ENCODE measurements around the gene OSCAR.
"Not testable (repeated sequence)": the region's sequence is repeated elsewhere in the genome, so short reads cannot be mapped to it uniquely, and the experiment has no call there.

Gene OSCAR

DNA sequence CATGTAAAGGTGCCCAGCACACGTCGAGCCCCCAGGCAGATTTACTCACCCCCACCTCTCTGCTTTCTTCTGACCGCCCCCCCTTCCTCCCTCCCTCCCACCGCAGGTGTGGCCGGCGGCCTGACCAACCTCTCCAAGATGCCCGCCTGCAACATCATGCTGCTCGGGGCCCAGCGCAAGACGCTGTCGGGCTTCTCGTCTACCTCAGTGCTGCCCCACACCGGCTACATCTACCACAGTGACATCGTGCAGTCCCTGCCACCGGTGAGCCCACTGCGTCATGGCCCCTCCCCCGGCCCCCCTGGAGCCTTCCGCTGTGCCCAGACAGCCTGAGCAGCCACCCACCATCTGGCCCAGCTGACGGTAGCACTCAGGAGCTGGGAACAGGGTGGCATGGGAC, 23.8 kb upstream of the OSCAR start:
- no peak for DNase-seq

DNA sequence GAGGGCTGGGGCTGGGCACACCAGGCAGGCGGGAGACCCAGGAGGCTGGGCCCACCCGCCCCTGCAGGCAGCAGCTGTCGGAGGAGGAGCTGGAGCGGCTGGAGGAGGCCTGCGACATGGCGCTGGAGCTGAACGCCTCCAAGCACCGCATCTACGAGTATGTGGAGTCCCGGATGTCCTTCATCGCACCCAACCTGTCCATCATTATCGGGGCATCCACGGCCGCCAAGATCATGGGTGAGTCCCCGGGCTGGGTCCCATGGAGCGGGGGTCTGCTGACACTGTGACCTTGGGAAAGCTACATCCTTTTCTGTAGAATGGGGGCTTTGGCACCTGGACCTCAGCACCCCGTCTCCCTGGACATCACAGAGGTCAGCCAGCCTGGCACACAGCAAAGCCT, 23.1 kb upstream of the OSCAR start:
- no peak for DNase-seq

DNA sequence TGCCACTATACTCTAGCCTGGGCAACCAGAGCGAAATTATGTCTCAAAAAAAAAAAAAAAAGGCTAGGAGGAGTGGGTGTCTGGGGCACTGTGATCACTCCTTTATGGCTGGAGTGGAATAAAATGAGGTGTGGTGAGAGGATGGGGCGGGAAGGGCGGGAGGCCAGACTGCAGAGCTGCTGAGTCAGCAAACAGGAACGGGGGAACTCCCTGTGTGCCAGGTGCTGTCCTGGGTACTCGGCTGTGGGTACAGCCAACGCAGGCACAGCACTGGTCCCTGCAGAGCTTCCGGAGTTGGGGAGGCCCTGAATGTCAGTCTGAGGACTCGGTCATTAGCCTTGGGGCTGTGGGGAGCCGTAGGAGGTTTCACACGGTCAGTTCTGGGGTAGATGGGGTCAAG, 20.7 kb upstream of the OSCAR start:
- DNase-seq = no peak

DNA sequence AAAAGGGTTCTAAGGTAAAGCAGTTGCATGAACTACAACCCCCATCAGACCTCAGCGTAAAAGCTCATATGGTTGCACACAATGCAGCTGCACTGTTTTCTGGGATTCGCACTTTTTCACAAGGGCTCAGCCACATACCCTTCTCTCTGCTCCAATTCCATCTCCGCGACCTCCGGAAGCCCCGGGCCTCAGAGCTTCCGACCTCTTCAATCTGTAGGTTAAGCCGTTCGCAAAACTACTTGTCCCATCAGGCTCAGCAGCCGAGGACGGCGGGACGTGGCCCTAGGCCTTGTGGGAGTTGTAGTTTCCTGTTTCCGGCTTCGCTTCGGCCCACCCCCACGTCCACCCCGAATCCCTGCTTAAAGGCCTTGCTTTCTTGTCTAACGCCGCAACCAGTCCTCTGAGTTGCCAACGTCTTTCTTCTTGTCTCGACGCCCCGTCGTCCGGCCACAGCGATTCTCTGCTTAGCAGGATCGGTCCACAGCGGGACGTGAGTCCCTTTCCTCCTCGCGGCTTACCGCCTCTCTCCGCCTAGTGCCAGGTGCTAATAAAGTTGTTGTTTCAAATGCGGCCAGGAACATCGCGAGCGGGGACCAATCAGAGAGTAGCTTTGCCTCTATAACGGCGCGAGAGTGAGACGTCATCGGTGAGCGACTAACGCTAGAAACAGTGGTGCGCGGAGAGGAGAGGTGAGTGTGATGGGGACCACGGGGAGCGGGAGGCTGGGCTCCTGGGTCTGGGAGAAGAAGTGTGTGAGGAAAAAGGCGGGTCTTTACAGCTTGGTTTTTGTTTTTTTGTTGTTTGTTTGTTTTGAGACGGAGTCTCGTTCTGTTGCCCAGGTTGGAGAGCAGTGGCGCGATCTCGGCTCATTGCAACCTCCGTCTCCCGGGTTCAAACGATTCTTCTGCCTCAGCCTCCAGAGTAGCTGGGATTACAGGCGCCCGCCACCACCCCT, 14.8 kb upstream of the OSCAR start, which contains the start of the genes PRPF31 and TFPT:
TSS of gene PRPF31 (plus strand) at position 646 of the 955 bp plus-strand sequence. CDS start 2,525 bp downstream, outside the sequence.
TSS of gene TFPT (minus strand) at position 549 of the 955 bp plus-strand sequence. CDS start at position 161, 388 bp downstream.
- DNase-seq = peak; percentile 94

DNA sequence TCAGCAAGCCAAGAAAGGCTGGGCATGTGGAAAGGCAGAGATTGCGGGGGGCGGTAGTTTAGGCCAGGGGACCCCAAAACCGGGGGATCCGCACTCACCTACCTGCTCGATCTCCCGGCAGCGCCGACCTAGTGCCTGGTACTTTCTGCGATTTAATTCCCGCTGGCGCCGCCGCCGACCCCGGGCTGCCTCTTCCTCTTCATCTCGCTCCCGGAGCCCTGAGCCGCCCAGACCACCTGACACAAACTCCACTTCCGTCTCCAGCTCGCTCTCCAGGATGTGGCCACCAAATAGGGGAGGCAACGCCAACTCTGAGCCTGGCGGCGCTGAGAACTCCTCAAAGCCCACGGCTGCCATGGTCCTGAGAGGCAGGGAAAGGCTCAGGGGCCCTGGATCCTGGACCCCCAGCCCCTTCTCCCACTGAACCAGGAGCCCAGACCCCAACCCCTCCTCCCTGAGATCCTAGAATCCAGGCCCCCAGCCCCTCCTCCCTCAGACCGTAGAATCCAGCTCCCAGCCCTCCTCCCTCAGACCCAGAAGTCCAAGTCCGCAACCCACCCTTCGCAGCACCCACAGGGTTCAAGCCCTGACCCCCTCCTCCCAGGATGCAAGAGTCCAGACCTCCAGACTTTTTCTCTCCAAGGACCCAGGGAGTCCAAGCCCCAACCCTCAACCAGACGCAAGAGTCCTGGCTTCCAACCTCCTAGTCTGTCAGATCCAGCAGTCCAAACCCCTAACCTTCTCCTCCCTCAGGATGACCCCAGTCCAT, 13.9 kb upstream of the OSCAR start:
- DNase-seq = no peak

DNA sequence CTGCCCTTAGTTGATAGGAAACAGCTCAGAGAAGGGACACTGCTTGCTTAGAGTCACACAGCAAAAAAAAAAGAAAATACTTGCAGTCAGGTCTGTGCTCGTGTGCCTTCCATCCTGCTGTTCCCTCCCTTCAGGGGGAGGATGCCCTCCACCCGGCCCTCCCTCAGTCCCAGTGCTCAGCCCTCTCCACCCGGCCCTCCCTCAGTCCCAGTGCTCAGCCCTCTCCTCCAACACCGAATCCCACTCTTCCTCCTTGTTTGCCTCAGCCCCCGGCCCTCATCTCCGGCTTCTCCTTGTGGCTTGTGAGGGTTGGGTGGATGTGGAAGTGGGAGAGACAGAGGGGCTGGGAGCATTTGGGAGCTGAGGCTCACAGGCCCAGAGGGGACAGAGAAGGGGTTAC, 9.0 kb upstream of the OSCAR start:
- DNase-seq = no peak

DNA sequence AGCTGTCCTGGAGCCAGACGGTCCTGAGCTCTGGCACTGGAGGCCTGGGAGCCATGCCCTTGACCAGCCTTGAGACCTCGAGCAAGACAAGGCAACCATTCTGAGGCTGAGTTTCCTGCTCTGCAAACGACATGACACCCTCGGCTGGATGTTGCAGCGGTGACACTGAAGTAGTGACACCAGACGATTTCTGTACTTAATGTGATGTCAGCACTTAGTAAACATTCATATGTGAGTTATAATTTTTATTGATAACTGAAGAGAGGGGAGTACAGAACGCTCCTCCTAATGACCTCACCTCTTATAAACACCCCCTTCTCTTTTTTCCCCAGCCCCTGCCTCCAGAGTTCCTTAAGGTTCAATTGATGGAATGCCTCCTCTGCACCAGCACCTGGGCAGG, 7.9 kb upstream of the OSCAR start:
- DNase-seq = no peak

DNA sequence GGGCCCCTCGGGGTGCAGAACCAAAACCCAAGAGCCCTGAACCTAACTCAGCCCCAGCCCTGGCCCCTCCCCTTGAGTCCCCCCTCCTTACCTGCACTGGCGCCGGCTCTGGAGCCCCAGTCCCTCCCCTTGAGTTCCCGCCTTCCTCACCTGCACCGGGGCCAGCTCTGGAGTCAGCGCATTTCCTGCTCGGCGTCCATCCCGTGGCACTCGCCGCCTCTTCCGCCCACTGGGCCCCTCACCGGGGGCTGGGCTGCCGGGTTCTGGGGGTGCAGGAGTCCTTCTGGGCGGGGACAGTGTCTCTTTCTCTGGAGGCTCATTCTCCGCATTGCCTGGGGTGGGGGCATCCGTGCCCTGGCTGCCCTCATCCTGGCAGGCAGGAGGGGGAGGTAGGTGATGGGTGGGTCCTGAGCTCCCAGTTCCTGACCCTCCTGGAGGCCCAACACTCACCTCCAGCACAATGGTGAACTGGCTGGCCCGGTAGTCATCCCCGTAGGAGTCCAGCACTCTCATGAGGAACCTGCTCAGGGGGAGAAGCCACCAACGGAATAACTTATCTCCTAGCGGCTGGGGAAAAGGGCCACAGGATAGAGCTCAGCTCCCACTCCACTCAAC, 7.4 kb upstream of the OSCAR start:
- no peak for DNase-seq

DNA sequence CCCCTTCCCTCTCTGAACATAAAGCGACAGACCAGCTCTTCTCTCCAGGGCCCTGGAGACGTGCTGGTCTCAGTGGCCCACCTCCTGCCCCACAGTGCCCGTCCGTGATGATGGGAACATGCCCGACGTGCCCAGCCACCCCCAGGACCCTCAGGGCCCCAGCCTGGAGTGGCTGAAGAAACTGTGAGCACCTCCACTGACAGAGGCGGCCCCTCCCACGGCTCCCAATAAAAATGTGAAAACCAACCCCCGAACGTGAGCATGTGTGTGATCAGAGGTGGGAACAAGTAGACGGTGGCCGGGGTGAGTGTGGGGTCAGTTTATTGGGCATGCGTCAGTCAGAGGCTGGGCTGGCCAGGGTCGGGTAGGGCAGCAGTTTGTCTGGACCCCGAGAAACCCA, 6.1 kb upstream of the OSCAR start:
- DNase-seq = no peak

DNA sequence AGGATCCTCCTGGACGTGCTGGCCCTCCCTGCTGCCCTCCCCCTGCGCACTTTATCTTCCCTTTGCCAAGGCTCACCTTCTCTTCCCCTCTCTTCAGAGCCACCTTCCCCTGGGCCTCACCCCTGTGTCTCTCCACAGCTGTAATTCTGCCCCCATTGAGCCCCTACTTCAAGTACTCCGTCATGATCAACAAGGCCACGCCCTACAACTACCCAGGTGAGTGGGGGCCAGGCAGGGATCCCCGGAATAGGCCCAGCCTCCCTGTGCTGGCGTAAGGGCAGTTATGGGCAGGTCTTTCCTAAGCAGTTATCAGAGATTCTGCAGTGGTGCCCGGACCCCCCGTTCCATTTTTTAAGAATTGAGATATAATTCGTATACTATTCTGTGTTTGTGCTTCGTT, 5.2 kb upstream of the OSCAR start:
- DNase-seq = no peak

DNA sequence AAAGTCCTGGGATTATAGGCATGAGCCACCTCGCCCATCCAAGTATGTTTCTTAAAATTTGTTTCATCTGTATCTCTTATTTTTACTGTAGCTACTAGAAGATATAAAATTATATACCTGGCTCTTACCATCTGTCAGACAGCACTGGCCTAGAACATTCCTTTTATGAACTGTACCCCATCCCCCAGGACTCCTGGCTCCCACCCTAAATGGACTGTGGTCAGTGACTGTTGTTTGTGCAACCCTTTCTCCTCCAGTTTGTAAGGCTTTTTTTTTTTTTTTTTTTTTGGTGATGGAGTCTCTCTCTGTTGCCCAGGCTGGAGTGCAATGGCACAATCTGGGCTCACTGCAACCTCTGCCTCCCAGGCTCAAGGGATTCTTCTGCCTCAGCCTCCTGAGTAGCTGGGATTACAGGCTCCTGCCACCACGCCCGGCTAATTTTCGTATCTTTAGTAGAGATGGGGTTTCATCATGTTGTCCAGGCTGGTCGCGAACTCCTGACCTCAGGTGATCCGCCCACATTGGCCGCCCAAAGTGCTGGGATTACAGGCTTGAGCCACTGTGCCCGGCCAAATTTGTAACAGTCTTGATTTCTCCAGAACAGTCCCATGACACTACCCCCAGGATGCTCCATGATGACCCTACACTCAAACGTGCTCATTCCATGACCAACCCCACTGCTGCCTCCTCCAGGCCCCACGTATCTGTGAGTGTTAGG, 4.6 kb upstream of the OSCAR start:
- no peak for DNase-seq

DNA sequence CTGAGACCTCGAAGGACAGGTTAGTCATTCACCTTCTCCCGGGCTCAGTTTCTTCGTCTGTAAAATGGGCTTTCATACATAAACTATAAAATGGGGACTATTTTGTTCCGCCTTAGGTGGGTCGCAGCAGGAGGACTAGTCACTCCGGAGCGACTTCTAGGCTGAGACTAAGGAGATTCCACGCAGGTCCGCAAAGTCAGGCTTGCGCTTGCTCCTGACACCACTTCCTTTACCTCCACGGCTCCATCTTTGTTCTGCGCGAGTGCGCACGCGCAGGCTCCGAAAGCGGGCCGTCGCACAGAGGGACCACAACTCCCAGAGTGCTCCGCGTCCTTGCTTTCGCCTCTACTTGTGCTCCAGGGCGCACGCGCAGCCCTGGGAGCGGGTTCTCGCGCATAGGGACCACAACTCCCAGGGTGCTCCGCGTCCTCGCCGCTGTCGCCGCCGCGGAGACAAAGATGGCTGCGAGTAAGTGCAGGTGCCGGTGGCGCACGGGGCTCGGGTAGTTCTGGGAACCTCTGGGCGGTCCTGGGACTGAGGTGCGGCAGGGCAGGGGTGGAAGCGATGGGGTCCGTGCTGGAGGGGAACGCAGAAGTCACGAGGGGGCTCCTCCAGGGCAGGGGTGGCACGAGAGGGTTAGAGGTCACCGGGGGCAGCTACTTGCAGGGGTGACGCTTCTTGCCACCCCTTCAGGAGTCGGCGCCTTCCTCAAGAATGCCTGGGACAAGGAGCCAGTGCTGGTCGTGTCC, 2.0 kb upstream of the OSCAR start, which contains the start of gene NDUFA3:
TSS of gene NDUFA3 (plus strand) at position 435 of the 749 bp plus-strand sequence. CDS start at position 459, 24 bp downstream.
- DNase-seq = peak; percentile 94

DNA sequence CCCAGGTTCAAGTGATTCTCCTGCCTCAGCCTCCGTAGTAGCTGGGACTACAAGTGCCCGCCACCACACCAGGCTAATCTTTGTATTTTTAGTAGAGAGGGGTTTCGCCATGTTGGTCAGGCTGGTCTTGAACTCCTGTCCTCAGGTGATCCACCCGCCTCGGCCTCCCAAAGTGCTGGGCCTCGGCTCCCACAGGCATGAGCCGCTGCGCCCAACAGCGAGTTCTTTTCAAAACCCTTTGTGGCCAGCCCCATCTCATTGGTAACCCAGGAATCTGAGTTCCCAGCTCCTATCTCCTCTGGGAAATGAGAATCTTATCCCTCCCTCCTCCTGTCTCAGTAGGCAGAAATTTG, 724 bp downstream of the OSCAR start:
- not testable (repeated sequence) for DNase-seq

DNA sequence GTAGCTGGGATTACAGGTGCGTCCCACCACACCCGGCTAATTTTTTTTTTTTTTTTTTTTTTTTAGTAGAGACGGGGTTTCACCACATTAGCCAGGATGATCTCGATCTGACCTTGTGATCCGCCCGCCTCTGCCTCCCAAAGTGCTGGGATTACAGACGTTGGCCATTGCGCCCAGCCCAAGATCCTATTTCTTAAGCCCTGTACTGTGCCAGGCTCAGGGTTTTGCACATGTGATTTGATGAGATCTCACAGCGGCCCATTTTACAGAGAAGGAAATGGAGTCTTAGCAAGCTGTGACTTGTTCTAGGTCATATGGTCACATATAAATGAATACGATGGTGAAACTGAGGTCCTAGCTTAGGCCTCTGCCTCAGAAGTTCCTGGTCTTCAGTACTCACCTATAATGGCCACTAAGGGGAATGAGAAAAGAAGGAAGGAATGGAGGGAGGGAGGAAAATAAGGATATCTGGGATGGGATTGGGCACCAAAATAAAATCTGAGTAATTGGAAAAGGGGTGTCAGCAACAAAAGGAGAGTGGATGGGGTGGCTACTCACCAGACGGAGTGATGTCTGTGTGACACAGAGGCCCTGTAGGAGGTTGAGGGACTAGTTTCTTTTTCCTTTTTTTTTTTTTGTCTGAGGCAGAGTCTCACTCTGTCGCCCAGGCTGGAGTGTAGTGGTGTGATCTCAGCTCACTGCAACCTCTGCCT, 1.3 kb downstream of the OSCAR start:
- no peak for DNase-seq

DNA sequence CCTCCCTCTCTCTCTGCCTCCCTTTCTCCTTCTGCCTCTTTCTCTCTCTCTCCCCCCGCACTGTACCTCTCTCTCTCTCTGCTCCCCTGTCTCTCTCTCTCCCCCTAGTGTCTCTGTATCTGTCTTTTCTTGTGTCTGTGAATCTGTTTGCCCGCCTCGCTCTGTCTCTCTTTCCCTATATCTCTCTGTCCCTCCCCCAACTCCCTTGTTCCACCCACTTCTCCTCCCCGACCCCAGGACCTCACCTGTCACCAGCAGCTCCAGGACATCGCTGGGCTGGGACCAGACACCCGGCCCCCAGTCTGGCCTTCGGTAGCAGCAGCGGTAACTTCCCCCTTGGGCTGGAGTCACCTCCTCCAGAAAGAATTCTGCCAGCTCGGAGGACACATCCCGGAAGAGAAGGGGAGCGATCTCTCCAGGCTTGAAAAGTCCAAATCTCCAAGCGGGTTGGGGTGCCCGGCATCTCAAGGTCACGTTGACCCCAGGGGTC, 3.9 kb downstream of the OSCAR start:
- no peak for DNase-seq

DNA sequence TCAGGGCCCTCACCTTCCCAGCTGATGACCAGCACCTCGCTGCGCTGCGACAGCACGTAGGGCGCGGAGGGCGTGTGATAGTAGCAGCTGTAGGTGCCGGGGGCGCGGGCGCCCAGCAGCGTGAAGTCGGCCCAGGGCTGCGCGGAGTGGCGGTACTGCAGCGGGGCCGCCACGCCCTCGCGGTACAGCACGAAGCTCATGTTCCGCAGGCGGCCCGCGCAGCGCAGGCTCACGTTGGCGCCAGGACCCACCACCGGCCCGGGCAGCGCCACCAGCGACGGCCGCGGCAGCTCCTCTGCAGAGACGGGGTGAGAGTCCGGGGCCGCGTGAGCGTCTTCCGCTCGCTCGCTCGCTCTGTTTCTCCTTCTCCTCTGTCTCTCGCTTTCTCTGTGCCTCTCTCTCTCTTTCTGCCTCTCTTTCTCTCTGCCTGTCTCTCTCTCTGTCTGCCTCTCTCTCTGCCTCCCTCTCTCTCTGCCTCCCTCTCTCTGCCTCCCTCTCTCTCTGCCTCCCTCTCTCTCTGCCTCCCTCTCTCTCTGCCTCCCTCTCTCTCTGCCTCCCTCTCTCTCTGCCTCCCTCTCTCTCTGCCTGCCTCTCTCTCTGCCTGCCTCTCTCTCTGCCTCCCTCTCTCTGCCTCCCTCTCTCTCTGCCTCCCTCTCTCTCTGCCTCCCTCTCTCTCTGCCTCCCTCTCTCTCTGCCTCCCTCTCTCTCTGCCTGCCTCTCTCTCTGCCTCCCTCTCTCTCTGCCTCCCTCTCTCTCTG, 4.6 kb downstream of the OSCAR start:
- DNase-seq = not testable (repeated sequence)

DNA sequence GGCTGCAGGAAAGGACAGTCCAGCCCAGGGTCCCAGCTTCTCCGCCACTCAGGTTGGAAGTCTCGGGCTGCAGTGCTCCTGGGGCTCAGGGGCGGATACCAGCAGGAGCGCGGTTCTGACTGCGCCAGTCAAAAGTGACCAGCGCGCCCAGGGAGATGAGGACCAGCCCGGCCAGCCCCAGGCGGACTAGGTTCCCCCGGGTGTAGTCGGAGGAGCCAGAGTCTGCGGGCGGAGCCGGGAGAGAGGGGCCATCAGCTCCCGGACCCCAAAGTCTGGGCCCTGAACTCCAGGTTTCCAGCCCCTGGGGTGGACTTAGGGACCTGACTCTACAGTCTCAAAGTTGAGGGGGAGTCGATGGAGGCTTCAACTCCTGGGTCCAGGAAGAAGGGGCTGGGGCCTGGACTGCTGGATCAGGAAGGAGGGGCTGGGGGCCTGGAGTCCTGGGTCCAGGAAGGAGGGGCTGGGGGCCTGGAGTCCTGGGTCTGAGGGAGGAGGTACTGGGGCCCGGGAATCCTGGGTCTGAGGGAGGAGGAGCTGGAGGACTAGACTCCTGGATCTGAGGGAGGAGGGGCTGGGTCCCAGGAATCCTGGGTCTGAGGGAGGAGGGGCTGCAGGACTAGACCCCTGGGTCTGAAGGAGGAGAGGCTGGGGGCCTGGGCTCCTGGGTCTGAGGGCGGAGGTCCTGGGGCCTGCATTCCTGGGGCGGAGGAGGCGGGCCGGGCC, 5.3 kb downstream of the OSCAR start:
- no peak for DNase-seq

DNA sequence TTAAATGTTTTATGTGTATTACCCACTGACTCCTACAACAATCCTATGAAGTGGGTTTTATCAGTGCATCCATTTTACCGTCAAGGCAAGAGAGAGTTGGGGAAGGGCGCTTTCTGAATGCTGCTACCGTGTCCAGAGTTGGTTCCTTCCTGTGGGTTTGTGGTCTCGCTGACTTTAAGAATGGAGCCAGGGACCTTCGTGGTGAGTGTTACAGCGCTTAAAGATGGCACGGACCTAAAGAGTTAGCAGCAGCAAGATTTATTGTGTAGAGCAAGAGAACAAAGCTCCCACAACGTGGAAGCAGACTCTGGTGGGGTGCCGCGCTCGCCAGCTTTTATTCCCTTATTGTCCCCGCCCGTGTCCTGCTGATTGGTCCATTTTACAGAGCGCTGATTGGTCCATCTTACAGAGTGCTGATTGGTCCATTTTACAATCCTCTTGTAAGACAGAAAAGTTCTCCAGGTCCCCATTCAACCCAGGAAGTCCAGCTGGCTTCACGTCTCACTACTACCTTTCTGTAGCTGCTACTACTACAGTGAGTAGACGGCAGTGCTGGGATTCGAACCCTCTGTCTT, 6.1 kb downstream of the OSCAR start:
- DNase-seq = no peak

DNA sequence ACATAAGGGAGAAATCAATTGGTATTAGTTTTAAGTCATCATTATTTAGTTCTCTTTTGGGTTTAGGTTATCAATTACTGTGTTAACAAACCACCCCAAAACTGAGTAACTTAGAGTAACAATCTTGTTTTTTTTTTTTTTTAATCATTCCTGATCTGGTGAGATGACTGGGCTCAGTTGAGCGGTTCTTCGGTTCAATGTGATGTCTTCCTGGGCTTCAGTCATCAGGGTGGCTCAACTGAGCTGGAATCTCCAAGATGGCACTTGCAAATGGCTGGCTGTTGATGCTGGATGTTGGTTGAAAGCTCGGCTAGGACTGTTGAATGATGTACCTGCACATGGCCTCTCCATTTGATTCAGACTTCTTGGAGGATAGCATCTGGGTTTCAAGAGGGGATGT, 16.2 kb downstream of the OSCAR start:
- DNase-seq = no peak
